ENCODE data around the gene PIH1D1. TPM values are rescaled to one million over a fixed set of nuclear protein-coding genes. Genes with fewer than 3 reads are reported as not detected.

PIH1D1 gene
- total RNA-seq, 1 experiment from 2014 or later, result 116 TPM

DNA sequence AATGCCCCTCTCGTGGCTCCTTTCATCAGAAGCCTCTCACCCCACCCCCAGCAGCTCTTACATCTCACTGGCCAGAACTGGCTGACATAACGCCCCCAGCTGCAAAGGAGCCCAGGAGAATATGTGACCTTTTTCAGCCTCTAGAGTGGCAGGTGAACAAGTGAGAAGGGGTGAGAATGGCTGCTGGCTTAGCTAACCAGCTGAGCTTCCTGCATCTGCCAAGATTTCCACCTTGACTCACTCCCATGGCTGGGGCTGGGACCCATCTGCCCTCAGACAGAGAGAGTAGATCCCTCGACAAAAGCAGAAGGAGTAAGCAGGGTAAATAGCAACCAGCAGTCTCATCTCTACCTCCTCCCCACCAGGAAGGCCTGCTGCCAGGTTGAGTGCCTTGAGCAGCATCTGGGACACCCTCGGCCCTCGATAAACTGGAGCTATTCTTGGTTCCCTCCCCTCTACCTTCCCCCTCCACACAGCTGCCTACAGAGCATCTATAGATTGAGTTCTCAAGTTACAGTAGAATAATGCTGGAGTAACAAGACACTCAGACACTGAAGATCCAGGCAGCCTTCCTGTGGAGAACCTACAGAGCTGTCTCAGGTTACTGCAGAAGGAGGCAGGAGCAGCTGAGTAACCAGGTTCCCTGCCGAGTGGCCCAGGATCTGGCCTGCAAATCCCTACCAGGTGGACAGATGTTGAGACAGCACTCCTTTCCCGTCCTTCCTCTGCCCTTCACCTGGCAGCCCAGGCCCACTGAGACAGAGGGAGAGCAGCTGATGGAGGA, 48.0 kb downstream of the PIH1D1 start:
- Mint-ChIP-seq H3K27ac (ENCODE audit: low read depth, unreplicated experiment) (no peak overlapping the region), H3K4me3 (ENCODE audit: unreplicated experiment) (no peak overlapping the region), H3K36me3 (ENCODE audit: insufficient read depth, unreplicated experiment) (no peaks in the 10 kb centered on the region), H3K9me3 (ENCODE audit: unreplicated experiment) (no peaks in the 10 kb centered on the region), H3K4me1 (ENCODE audit: insufficient read depth, unreplicated experiment) (no peaks in the 10 kb centered on the region), H3K27me3 (ENCODE audit: insufficient read depth, unreplicated experiment) (peaks cover 18% of the 10 kb centered on the region)
- DNase-seq (ENCODE audit: unreplicated experiment), result peak; percentile 60
- BruUV-seq (replicated peaks), result no TSS peak
- intact Hi-C loops (cut with micrococcal nuclease), result no loop called here
- no peak for TF ChIP-seq CTCF (IDR thresholded peaks at IDR 0.05; ENCODE audit: unreplicated experiment)
- ChIA-PET CTCF (interaction anchor here (1.0 kb wide), 2 partner anchors 12 to 70 kb away, joined by 3 to 5 read pairs; partner anchors contain the start of gene FLT3LG), POLR2A (interaction anchor here (0.7 kb wide), 1 partner anchor 22 kb away, joined by 3 read pairs; no protein-coding TSS in a partner anchor)

- CTCF ChIA-PET, result no interaction called here
- H3K4me1 Mint-ChIP-seq (ENCODE audit: insufficient read depth, unreplicated experiment), result peaks cover 4% of the 10 kb centered on the region
- H3K36me3 Mint-ChIP-seq (ENCODE audit: insufficient read depth, unreplicated experiment), result no peaks in the 10 kb centered on the region
- intact Hi-C loops (cut with micrococcal nuclease), result no loop called here
- H3K27ac Mint-ChIP-seq (ENCODE audit: low read depth, unreplicated experiment), result no peak overlapping the region
- H3K27me3 Mint-ChIP-seq (ENCODE audit: insufficient read depth, unreplicated experiment), result peaks cover 18% of the 10 kb centered on the region
- POLR2A ChIA-PET, result no interaction called here
- BruUV-seq (replicated peaks), result no TSS peak
- peak; percentile 45 for DNase-seq (ENCODE audit: unreplicated experiment)
- TF ChIP-seq CTCF (IDR thresholded peaks at IDR 0.05; ENCODE audit: unreplicated experiment), result no peak
- H3K9me3 Mint-ChIP-seq (ENCODE audit: unreplicated experiment), result no peaks in the 10 kb centered on the region
- H3K4me3 Mint-ChIP-seq (ENCODE audit: unreplicated experiment), result no peak overlapping the region
Measured at GRCh38 chr19:49400029-49400428, 51.6 kb downstream of the PIH1D1 start.

GRCh38 chr19:49398931-49399330, 52.7 kb downstream of the PIH1D1 start:
- peaks cover 18% of the 10 kb centered on the region for H3K27me3 Mint-ChIP-seq (ENCODE audit: insufficient read depth, unreplicated experiment)

More at GRCh38 chr19:49398931-49399330, 52.7 kb downstream of the PIH1D1 start:
- Mint-ChIP-seq H3K4me1 (ENCODE audit: insufficient read depth, unreplicated experiment) (peaks cover 4% of the 10 kb centered on the region), H3K36me3 (ENCODE audit: insufficient read depth, unreplicated experiment) (no peaks in the 10 kb centered on the region), H3K9me3 (ENCODE audit: unreplicated experiment) (no peaks in the 10 kb centered on the region), H3K4me3 (ENCODE audit: unreplicated experiment) (no peak overlapping the region), H3K27ac (ENCODE audit: low read depth, unreplicated experiment) (no peak overlapping the region)
- BruUV-seq (replicated peaks), result no TSS peak
- no peak for DNase-seq (ENCODE audit: unreplicated experiment)
- CTCF ChIA-PET, result no interaction called here
- intact Hi-C loops (cut with micrococcal nuclease), result no loop called here
- POLR2A ChIA-PET, result interaction anchor here (0.5 kb wide), 1 partner anchor 49 kb away, joined by 3 read pairs; no protein-coding TSS in a partner anchor
- no peak for TF ChIP-seq CTCF (IDR thresholded peaks at IDR 0.05; ENCODE audit: unreplicated experiment)

All from MCF 10A (cell line).